ENCODE data around the gene CDC42BPA. TPM values are rescaled to one million over a fixed set of nuclear protein-coding genes. Genes with fewer than 3 reads are reported as not detected.

The CDC42BPA gene
- total RNA-seq, 1 experiment from 2014 or later, result 32.0 TPM

- ATAC-seq, result no peak
- H3K4me2 ChIP-seq (ENCODE audit: low read length), result no peak overlapping the region
- CTCF ChIA-PET, result no interaction called here
Observed at GRCh38 chr1:227328405-227329019, 10.2 kb upstream of the CDC42BPA start.

GRCh38 chr1:227325156-227325555, 6.9 kb upstream of the CDC42BPA start:
- Histone ChIP-seq H4K20me1 (ENCODE audit: low read length) (no peaks in the 10 kb centered on the region), H3K4me2 (ENCODE audit: low read length) (no peak overlapping the region), H3K27ac (ENCODE audit: low read length) (no peak overlapping the region), H3K4me3 (ENCODE audit: low read length) (no peak overlapping the region), H3K4me1 (ENCODE audit: insufficient read depth, low read length) (peaks cover 12% of the 10 kb centered on the region), H3F3A (ENCODE audit: low read length, unreplicated experiment) (no peaks in the 10 kb centered on the region), H3K9me2 (replicated peaks; ENCODE audit: low read length) (no peaks in the 10 kb centered on the region), H3K9ac (ENCODE audit: low read length) (no peak overlapping the region), H2AFZ (ENCODE audit: low read length) (no peak overlapping the region), H3K27me3 (ENCODE audit: low read length) (no peaks in the 10 kb centered on the region), H3K79me2 (ENCODE audit: low read length) (no peaks in the 10 kb centered on the region), H3K9me3 (ENCODE audit: low read length) (no peaks in the 10 kb centered on the region), H3K36me3 (ENCODE audit: low read depth, low read length) (no peaks in the 10 kb centered on the region)
- CTCF ChIA-PET, result no interaction called here
- POLR2A ChIA-PET (ENCODE audit: unreplicated experiment), result no interaction called here
- DNase-seq (no peak), ATAC-seq (no peak)
- no TSS peak for BruUV-seq (replicated peaks)
- intact Hi-C loops (cut with micrococcal nuclease), result no loop called here
- TF ChIP-seq EZH2 (IDR thresholded peaks at IDR 0.05; ENCODE audit: low read length, unreplicated experiment) (no peak), EZH2phosphoT487 (IDR thresholded peaks at IDR 0.05; ENCODE audit: borderline replicate concordance, low read length) (no peak), CTCF (conservative IDR thresholded peaks at IDR 0.05; ENCODE audit: low read depth, low read length) (no peak)

More at GRCh38 chr1:227328405-227329019, 10.2 kb upstream of the CDC42BPA start:
- no peak overlapping the region for H3K9ac ChIP-seq (ENCODE audit: low read length)
- no peaks in the 10 kb centered on the region for H3K79me2 ChIP-seq (ENCODE audit: low read length)
- H3F3A ChIP-seq (ENCODE audit: low read length, unreplicated experiment), result no peaks in the 10 kb centered on the region
- H3K4me1 ChIP-seq (ENCODE audit: insufficient read depth, low read length), result peaks cover 7% of the 10 kb centered on the region
- H3K27me3 ChIP-seq (ENCODE audit: low read length), result no peaks in the 10 kb centered on the region
- POLR2A ChIA-PET (ENCODE audit: unreplicated experiment), result no interaction called here
- no peak overlapping the region for H3K4me3 ChIP-seq (ENCODE audit: low read length)
- H2AFZ ChIP-seq (ENCODE audit: low read length), result no peak overlapping the region
- DNase-seq, result no peak
- H3K9me2 ChIP-seq (replicated peaks; ENCODE audit: low read length), result no peaks in the 10 kb centered on the region
- peaks cover 7% of the 10 kb centered on the region for H3K9me3 ChIP-seq (ENCODE audit: low read length)
- H3K36me3 ChIP-seq (ENCODE audit: low read depth, low read length), result no peaks in the 10 kb centered on the region
- H3K27ac ChIP-seq (ENCODE audit: low read length), result no peak overlapping the region
- BruUV-seq (replicated peaks), result no TSS peak
- no peak for TF ChIP-seq EZH2phosphoT487 (IDR thresholded peaks at IDR 0.05; ENCODE audit: borderline replicate concordance, low read length)
- TF ChIP-seq CTCF (conservative IDR thresholded peaks at IDR 0.05; ENCODE audit: low read depth, low read length), result no peak
- TF ChIP-seq EZH2 (IDR thresholded peaks at IDR 0.05; ENCODE audit: low read length, unreplicated experiment), result no peak
- intact Hi-C loops (cut with micrococcal nuclease), result no loop called here
- H4K20me1 ChIP-seq (ENCODE audit: low read length), result no peaks in the 10 kb centered on the region

- TF ChIP-seq CTCF (conservative IDR thresholded peaks at IDR 0.05; ENCODE audit: low read depth, low read length), result no peak
- no peak for TF ChIP-seq EZH2 (IDR thresholded peaks at IDR 0.05; ENCODE audit: low read length, unreplicated experiment)
- TF ChIP-seq EZH2phosphoT487 (IDR thresholded peaks at IDR 0.05; ENCODE audit: borderline replicate concordance, low read length), result no peak
- H3K27me3 ChIP-seq (ENCODE audit: low read length), result no peaks in the 10 kb centered on the region
- no TSS peak for BruUV-seq (replicated peaks)
- ATAC-seq (no peak), DNase-seq (no peak)
- H3K27ac ChIP-seq (ENCODE audit: low read length), result no peak overlapping the region
- H3K4me2 ChIP-seq (ENCODE audit: low read length), result no peak overlapping the region
- no peak overlapping the region for H3K9ac ChIP-seq (ENCODE audit: low read length)
- H4K20me1 ChIP-seq (ENCODE audit: low read length), result no peaks in the 10 kb centered on the region
- ChIA-PET POLR2A (ENCODE audit: unreplicated experiment) (no interaction called here), CTCF (interaction anchor here (0.5 kb wide), 1 partner anchor 314 kb away, joined by 4 read pairs; no protein-coding TSS in a partner anchor)
- H3K9me3 ChIP-seq (ENCODE audit: low read length), result no peaks in the 10 kb centered on the region
- no peaks in the 10 kb centered on the region for H3K36me3 ChIP-seq (ENCODE audit: low read depth, low read length)
- H3K9me2 ChIP-seq (replicated peaks; ENCODE audit: low read length), result no peaks in the 10 kb centered on the region
- no peaks in the 10 kb centered on the region for H3K79me2 ChIP-seq (ENCODE audit: low read length)
- H2AFZ ChIP-seq (ENCODE audit: low read length), result no peak overlapping the region
- H3K4me3 ChIP-seq (ENCODE audit: low read length), result no peak overlapping the region
- intact Hi-C loops (cut with micrococcal nuclease), result no loop called here
- peaks cover 18% of the 10 kb centered on the region for H3K4me1 ChIP-seq (ENCODE audit: insufficient read depth, low read length)
- H3F3A ChIP-seq (ENCODE audit: low read length, unreplicated experiment), result no peaks in the 10 kb centered on the region
Observed at GRCh38 chr1:227323967-227324268, 5.6 kb upstream of the CDC42BPA start.
